Glomerular visceral epithelial cell (primary cell): ENCODE results near the gene AQP12A.
"Not testable (repeated sequence)": the region's sequence is repeated elsewhere in the genome, so short reads cannot be mapped to it uniquely, and the experiment has no call there.

Experiments
- DNase-seq: peaks from one replicate; pipeline ENCODE4 v3.0.0-alpha.2; 2016; ENCODE audit errors: extremely low spot score

AQP12A gene

GRCh38 chr2:240659883-240660282 is 31.8 kb upstream of the AQP12A start:
- DNase-seq, result not testable (repeated sequence)

- DNase-seq, result no peak
Measured at GRCh38 chr2:240662681-240663080, 29.0 kb upstream of the AQP12A start.

GRCh38 chr2:240663546-240664190 is 28.0 kb upstream of the AQP12A start:
- DNase-seq, result no peak

GRCh38 chr2:240664622-240665021 is 27.0 kb upstream of the AQP12A start:
- DNase-seq, result no peak

- no peak for DNase-seq
Measured at GRCh38 chr2:240670402-240670801, 21.3 kb upstream of the AQP12A start.

GRCh38 chr2:240670950-240671349 is 20.7 kb upstream of the AQP12A start:
- no peak for DNase-seq

GRCh38 chr2:240672076-240672700 is 19.5 kb upstream of the AQP12A start:
- no peak for DNase-seq

- DNase-seq, result no peak
Measured at GRCh38 chr2:240672701-240673190, 18.9 kb upstream of the AQP12A start.

- DNase-seq, result not testable (repeated sequence)
Measured at GRCh38 chr2:240674461-240675184, 17.0 kb upstream of the AQP12A start.

- not testable (repeated sequence) for DNase-seq
Measured at GRCh38 chr2:240675345-240675744, 16.3 kb upstream of the AQP12A start.

GRCh38 chr2:240678043-240678442 is 13.6 kb upstream of the AQP12A start:
- DNase-seq, result not testable (repeated sequence)

GRCh38 chr2:240678909-240679308 is 12.8 kb upstream of the AQP12A start:
- DNase-seq, result not testable (repeated sequence)

- DNase-seq, result not testable (repeated sequence)
Measured at GRCh38 chr2:240680185-240680584, 11.5 kb upstream of the AQP12A start.

- not testable (repeated sequence) for DNase-seq
Measured at GRCh38 chr2:240682431-240683224, 9.0 kb upstream of the AQP12A start, which contains the start of gene AQP12B. Gene AQP12B (minus strand): TSS chr2:240682885. CDS start chr2:240682837, 48 bp downstream.

GRCh38 chr2:240683329-240683979 is 8.2 kb upstream of the AQP12A start:
- not testable (repeated sequence) for DNase-seq

- not testable (repeated sequence) for DNase-seq
Measured at GRCh38 chr2:240683980-240684728, 7.5 kb upstream of the AQP12A start.

GRCh38 chr2:240685771-240686371 is 5.8 kb upstream of the AQP12A start:
- DNase-seq, result no peak

GRCh38 chr2:240686460-240686859 is 5.2 kb upstream of the AQP12A start:
- DNase-seq, result no peak

- no peak for DNase-seq
Measured at GRCh38 chr2:240687045-240687740, 4.5 kb upstream of the AQP12A start.
